ENCODE results near the gene MAP1LC3B. TPM values are rescaled to one million over a fixed set of nuclear protein-coding genes. Genes with fewer than 3 reads are reported as not detected.

The MAP1LC3B gene
- total and polyA plus RNA-seq, 12 donors: 47.0 to 161 (median 125) TPM

GRCh38 chr16:87425941-87426340 is 33.8 kb downstream of the MAP1LC3B start:
- H3K36me3 ChIP-seq: peaks cover 0 to 71% (median 13%) of the 10 kb centered on the region in 9 donors
- no peak overlapping the region for H3K4me3 ChIP-seq
- H3K27ac ChIP-seq: no peak overlapping the region
- intact Hi-C loops (cut with DNase I): loop anchor here in 1 of 10 donors (10.0 kb wide), 1 partner anchor 209 kb away; no protein-coding TSS in a partner anchor
- WGBS, 2 donors: 94 to 95% methylated on average over 12 of the region's 12 CpGs
- no peaks in the 10 kb centered on the region for H3K27me3 ChIP-seq
- H3K4me1 ChIP-seq: peaks cover 0 to 10% (median 0%) of the 10 kb centered on the region in 9 donors
- no peaks in the 10 kb centered on the region for H3K9me3 ChIP-seq
- no peak for DNase-seq
- ATAC-seq: no peak
- no peak for TF ChIP-seq CTCF (IDR thresholded peaks at IDR 0.05)

- H3K36me3 ChIP-seq: peaks cover 0 to 71% (median 15%) of the 10 kb centered on the region in 9 donors
- DNase-seq: no peak
- intact Hi-C loops (cut with DNase I): loop anchor here in 1 of 10 donors (10.0 kb wide), 1 partner anchor 208 kb away; no protein-coding TSS in a partner anchor
- H3K27me3 ChIP-seq: no peaks in the 10 kb centered on the region
- H3K27ac ChIP-seq: no peak overlapping the region
- TF ChIP-seq CTCF (IDR thresholded peaks at IDR 0.05): no peak
- peaks cover 0 to 12% (median 2%) of the 10 kb centered on the region in 9 donors for H3K4me1 ChIP-seq
- H3K4me3 ChIP-seq: no peak overlapping the region
- WGBS, 2 donors: 71 to 74% methylated on average over 18 of the region's 18 CpGs
- ATAC-seq: peak in 2 of 8 donors; percentile 20 to 29
- no peaks in the 10 kb centered on the region for H3K9me3 ChIP-seq
Observed at GRCh38 chr16:87426423-87427215, 34.5 kb downstream of the MAP1LC3B start.

- peak in 2 of 8 donors; percentile 48 to 79 for ATAC-seq
- no peak overlapping the region for H3K27ac ChIP-seq
Observed at GRCh38 chr16:87431926-87432325, 39.8 kb downstream of the MAP1LC3B start.

More at GRCh38 chr16:87431926-87432325, 39.8 kb downstream of the MAP1LC3B start:
- H3K4me1 ChIP-seq: peaks cover 16 to 48% (median 33%) of the 10 kb centered on the region in 9 donors
- H3K4me3 ChIP-seq: no peak overlapping the region
- TF ChIP-seq CTCF (IDR thresholded peaks at IDR 0.05): no peak
- no peak for DNase-seq
- peaks cover 0 to 57% (median 8%) of the 10 kb centered on the region in 9 donors for H3K36me3 ChIP-seq
- no peaks in the 10 kb centered on the region for H3K27me3 ChIP-seq
- H3K9me3 ChIP-seq: no peaks in the 10 kb centered on the region
- 50 to 57% methylated on average over 7 of the region's 7 CpGs for WGBS, 2 donors
- intact Hi-C loops (cut with DNase I): loop anchor here in 1 of 10 donors (10.0 kb wide), 1 partner anchor 53 kb away; no protein-coding TSS in a partner anchor
